Suprapubic skin (tissue), 4 donors: ENCODE results near the gene MYBPC1. TPM values are rescaled to one million over a fixed set of nuclear protein-coding genes. Genes with fewer than 3 reads are reported as not detected.

ENCODE experiments used
- DNase-seq, 2 donors: peaks; one replicate each; pipeline ENCODE4 v3.0.0-alpha.2; 2019; ENCODE audit warnings: low spot score in 2 of 2
- H3K27ac ChIP-seq: fragments of 200-600 bp; sonication (generic); one replicate; pipeline ENCODE4 v1.5.1; 2019
- H3K27me3 ChIP-seq: fragments of 200-600 bp; sonication (generic); one replicate; pipeline ENCODE4 v1.5.1; 2019
- H3K36me3 ChIP-seq: fragments of 200-600 bp; sonication (generic); one replicate; pipeline ENCODE4 v1.5.1; 2019
- H3K4me1 ChIP-seq: fragments of 200-600 bp; sonication (generic); one replicate; pipeline ENCODE4 v1.5.1; 2019
- H3K4me3 ChIP-seq: fragments of 200-600 bp; sonication (generic); one replicate; pipeline ENCODE4 v1.5.1; 2019; ENCODE audit warnings: mild to moderate bottlenecking
- H3K9me3 ChIP-seq: fragments of 200-600 bp; sonication (generic); one replicate; pipeline ENCODE4 v1.5.1; 2019
- EP300 ChIP-seq: sonication (generic); formaldehyde crosslinking; IDR thresholded peaks from one replicate; pipeline ENCODE4 v1.6.1; 2017; ENCODE audit warnings: antibody characterized with exemption
- POLR2A ChIP-seq, 2 donors: fragments of 450-650 bp; IDR thresholded peaks; one replicate each; pipeline ENCODE4 v1.6.1; 2017; ENCODE audit warnings: antibody characterized with exemption in 2 of 2, mild to moderate bottlenecking in 2 of 2, moderate library complexity in 2 of 2
- POLR2AphosphoS5 ChIP-seq, 3 donors: sonication (generic); formaldehyde crosslinking; IDR thresholded peaks; one replicate each; pipeline ENCODE4 v1.6.1; 2017; ENCODE audit warnings: antibody characterized with exemption in 3 of 3
- WGBS: methylation state at CpG from one replicate; pipeline ENCODE4 v1.1.5; 2018; 5-methylcytosine and 5-hydroxymethylcytosine counted together
- total RNA-seq, 4 donors: library from RNA; depleted of rRNA; stranded (reverse); fragments of >200 nt; gene quantifications; one replicate each; pipeline ENCODE4 v1.1.0, GENCODE V29; 2016
- TF ChIP-seq, protein P1 (sequence below), 2 donors: fragments of 200-600 bp in 1 of 2; fragments of 450-650 bp in 1 of 2; sonication (generic) in 1 of 2; IDR thresholded peaks; one replicate each; pipeline ENCODE4 v1.5.1; 2016 to 2019; ENCODE audit warnings: antibody characterized with exemption in 2 of 2, mild to moderate bottlenecking in 1 of 2, moderate library complexity in 1 of 2

MYBPC1 gene
- total RNA-seq, 4 donors from 2014 or later: 2.1 to 11.9 (median 7.0) TPM

DNA sequence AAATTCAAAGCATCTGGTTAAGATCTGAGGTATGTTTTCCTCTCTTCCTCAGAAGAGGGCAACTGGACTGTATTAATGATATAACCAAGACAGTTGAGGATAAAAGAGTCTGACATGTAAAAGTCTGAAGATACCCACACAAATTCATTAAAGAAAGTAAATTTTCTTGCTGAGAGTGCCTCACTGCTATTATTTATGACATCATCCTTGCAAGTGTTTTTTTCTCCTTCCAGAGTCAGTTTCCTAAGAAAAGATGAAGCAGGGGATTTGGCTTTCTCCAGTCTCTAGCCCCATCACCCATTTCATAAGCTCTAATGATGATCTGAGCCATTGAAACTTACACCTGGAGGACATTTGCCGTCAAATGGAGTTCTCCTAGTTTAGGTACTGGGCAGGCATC is 21.0 kb upstream of the MYBPC1 start:
- H3K36me3 ChIP-seq: no peaks in the 10 kb centered on the region
- TF ChIP-seq POLR2AphosphoS5 (IDR thresholded peaks at IDR 0.05): no peak
- TF ChIP-seq, protein P1, sequence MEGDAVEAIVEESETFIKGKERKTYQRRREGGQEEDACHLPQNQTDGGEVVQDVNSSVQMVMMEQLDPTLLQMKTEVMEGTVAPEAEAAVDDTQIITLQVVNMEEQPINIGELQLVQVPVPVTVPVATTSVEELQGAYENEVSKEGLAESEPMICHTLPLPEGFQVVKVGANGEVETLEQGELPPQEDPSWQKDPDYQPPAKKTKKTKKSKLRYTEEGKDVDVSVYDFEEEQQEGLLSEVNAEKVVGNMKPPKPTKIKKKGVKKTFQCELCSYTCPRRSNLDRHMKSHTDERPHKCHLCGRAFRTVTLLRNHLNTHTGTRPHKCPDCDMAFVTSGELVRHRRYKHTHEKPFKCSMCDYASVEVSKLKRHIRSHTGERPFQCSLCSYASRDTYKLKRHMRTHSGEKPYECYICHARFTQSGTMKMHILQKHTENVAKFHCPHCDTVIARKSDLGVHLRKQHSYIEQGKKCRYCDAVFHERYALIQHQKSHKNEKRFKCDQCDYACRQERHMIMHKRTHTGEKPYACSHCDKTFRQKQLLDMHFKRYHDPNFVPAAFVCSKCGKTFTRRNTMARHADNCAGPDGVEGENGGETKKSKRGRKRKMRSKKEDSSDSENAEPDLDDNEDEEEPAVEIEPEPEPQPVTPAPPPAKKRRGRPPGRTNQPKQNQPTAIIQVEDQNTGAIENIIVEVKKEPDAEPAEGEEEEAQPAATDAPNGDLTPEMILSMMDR (IDR thresholded peaks at IDR 0.05): no peak
- no peak for TF ChIP-seq POLR2A (IDR thresholded peaks at IDR 0.05)
- TF ChIP-seq EP300: no peak
- no peaks in the 10 kb centered on the region for H3K9me3 ChIP-seq
- WGBS: 88% methylated on average over 1 of the region's 1 CpG
- peaks cover 5% of the 10 kb centered on the region for H3K4me1 ChIP-seq
- H3K4me3 ChIP-seq: no peak overlapping the region
- no peak for DNase-seq
- no peaks in the 10 kb centered on the region for H3K27me3 ChIP-seq
- H3K27ac ChIP-seq: no peak overlapping the region

DNA sequence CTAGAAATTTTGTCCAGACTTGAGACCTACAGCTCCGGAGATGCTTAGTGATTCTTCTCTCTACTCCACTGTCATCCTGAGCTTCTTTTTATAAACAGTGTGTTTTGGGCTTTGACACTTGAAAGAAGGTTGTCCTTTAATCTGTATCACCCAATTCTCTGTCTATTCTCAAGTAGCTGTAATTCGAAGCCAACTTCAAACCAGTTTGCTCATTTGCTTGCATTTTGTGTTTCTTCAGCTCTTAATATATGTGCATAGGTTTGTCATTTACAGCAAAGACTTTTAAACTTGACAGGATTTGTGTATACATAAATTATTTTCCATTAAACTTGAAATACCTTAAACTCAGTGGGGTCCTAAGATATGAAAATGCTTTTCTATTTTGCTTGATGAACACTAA is 16.4 kb upstream of the MYBPC1 start:
- H3K27ac ChIP-seq: no peak overlapping the region
- no peaks in the 10 kb centered on the region for H3K36me3 ChIP-seq
- no peak overlapping the region for H3K4me3 ChIP-seq
- no peaks in the 10 kb centered on the region for H3K4me1 ChIP-seq
- 60% methylated on average over 2 of the region's 2 CpGs for WGBS
- DNase-seq: no peak
- H3K9me3 ChIP-seq: no peaks in the 10 kb centered on the region
- TF ChIP-seq POLR2AphosphoS5 (IDR thresholded peaks at IDR 0.05): no peak
- TF ChIP-seq EP300: no peak
- TF ChIP-seq, protein P1 (IDR thresholded peaks at IDR 0.05): no peak
- no peak for TF ChIP-seq POLR2A (IDR thresholded peaks at IDR 0.05)
- H3K27me3 ChIP-seq: no peaks in the 10 kb centered on the region

DNA sequence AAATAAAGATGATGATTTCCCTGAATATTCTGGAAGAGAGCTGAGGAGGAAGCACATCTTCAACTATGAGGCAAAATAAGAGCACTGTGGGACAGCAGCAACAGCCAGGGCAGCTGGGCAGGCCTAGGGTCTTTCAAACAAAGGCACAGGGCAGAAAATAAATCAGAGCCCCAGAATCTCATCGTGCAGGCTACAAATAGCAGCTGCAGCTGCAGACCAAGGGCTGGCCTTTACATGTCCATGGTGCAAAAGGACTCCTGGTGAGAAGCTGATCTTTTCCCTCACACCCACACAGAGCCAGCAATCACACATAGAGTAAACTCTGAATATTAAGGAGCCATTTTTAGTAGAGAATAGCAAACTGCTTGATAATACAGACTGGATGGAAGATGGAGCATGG is 13.6 kb upstream of the MYBPC1 start:
- Histone ChIP-seq H3K27me3 (no peaks in the 10 kb centered on the region), H3K9me3 (no peaks in the 10 kb centered on the region), H3K36me3 (no peaks in the 10 kb centered on the region), H3K4me3 (no peak overlapping the region), H3K4me1 (no peaks in the 10 kb centered on the region), H3K27ac (no peak overlapping the region)
- WGBS: 36% methylated on average over 1 of the region's 1 CpG
- DNase-seq: no peak
- TF ChIP-seq POLR2AphosphoS5 (IDR thresholded peaks at IDR 0.05): no peak
- TF ChIP-seq EP300: no peak
- no peak for TF ChIP-seq POLR2A (IDR thresholded peaks at IDR 0.05)
- TF ChIP-seq, protein P1 (IDR thresholded peaks at IDR 0.05): no peak

DNA sequence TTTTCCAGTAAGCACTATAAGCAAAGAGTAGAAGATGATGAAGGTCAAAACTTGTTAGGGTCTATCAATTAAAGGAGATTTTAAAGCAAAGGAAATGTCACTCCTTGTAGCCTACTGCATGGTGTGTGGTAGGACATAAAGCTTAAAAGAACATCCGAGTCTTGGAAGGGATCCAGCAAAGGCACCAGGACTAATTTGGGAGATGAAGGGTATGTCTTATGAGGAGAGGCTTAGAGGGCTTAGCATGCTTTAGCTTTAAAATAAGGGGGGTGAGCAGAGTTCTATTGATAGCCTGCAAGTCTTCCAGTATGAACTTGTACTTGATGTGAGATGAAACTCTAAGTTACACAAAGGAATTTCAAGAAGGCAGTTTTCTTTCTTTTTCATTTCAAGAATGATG is 11.8 kb upstream of the MYBPC1 start:
- no peaks in the 10 kb centered on the region for H3K4me1 ChIP-seq
- no peak for DNase-seq
- H3K36me3 ChIP-seq: no peaks in the 10 kb centered on the region
- no peak overlapping the region for H3K4me3 ChIP-seq
- WGBS: 29% methylated on average over 1 of the region's 1 CpG
- no peaks in the 10 kb centered on the region for H3K9me3 ChIP-seq
- H3K27ac ChIP-seq: no peak overlapping the region
- no peak for TF ChIP-seq POLR2AphosphoS5 (IDR thresholded peaks at IDR 0.05)
- TF ChIP-seq, protein P1 (IDR thresholded peaks at IDR 0.05): no peak
- H3K27me3 ChIP-seq: no peaks in the 10 kb centered on the region

DNA sequence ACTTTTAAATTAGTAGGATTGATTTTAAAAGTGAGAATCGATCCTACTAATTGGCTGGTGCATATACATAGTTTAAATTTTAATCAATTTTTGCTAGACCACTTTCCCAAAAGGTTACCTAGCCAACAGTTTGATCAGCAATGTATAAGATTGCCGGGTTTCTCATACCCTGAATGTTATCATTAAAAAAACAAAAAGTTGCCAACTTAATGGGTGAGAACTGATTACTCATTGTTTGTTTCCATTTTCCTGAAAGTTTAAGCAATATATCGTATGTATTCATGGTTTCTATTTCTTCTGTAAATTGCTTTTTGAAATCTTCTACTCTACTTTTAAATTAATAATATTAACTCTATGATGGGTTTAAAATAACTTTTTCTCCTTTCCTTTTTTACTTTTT is 4.4 kb upstream of the MYBPC1 start:
- Histone ChIP-seq H3K36me3 (no peaks in the 10 kb centered on the region), H3K9me3 (no peaks in the 10 kb centered on the region), H3K27ac (no peak overlapping the region), H3K4me1 (no peaks in the 10 kb centered on the region), H3K4me3 (no peak overlapping the region), H3K27me3 (no peaks in the 10 kb centered on the region)
- TF ChIP-seq, protein P1 (IDR thresholded peaks at IDR 0.05): no peak
- TF ChIP-seq POLR2A (IDR thresholded peaks at IDR 0.05): no peak
- no peak for TF ChIP-seq POLR2AphosphoS5 (IDR thresholded peaks at IDR 0.05)
- no peak for TF ChIP-seq EP300
- DNase-seq: no peak
- whole genome bisulfite sequencing: 71% methylated on average over 3 of the region's 3 CpGs
